ENCODE results near the gene CMC2.

The CMC2 gene

GRCh38 chr16:81006813-81007695, at the start of gene CMC2, which contains the start of gene CENPN:
Gene CMC2 (minus strand): TSS chr16:81006885. CDS start chr16:80997394, 9,491 bp downstream.
Gene CENPN (plus strand): TSS chr16:81007214. CDS start chr16:81011940, 4,726 bp downstream.
- peak; percentile 83 for DNase-seq

DNA sequence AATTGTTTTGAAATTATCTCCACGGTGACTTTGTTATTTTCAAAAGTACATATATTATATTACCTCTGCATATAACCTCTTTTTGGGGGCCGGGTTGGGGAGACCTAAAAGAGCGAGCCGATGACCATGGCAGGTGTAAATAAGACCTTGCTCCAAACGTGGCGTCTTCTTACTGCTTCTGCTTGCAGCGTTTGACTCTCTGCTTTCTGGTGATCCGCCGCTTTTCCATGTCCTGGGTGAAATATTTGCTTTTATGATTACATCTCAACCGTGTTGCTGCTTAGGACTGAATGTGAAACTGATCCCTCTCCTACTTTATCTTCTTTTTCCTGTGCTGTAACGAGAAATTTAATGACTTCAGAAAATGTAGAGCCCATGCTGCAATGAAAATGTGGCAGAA, 47.1 kb upstream of the CMC2 start:
- no peak for DNase-seq

GRCh38 chr16:81042821-81043220, 36.1 kb upstream of the CMC2 start:
- DNase-seq, result no peak

GRCh38 chr16:81041696-81042095, 35.0 kb upstream of the CMC2 start:
- no peak for DNase-seq

- DNase-seq, result no peak
Measured at GRCh38 chr16:81040842-81041241, 34.2 kb upstream of the CMC2 start.

DNA sequence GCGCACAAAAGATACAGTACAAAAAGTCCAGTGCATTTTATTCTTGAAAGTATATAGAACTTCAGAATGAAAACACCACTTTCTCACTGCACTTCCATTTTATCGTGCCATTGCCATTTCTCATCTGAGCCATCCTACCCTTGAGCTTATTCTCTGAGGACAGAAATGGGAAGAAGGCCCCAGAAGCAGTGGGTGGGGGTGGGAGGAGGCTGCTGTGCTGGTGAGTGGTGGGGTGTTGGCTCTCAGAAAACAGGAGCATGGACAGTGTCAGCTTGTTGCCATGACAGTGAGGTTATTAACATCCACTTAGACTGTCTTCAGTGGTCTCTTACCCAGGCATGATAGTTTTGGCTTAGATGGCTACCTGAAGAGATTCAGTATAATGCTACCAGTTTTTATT, 33.4 kb upstream of the CMC2 start:
- no peak for DNase-seq

- DNase-seq, result no peak
Measured at GRCh38 chr16:81036751-81037350, 30.2 kb upstream of the CMC2 start.

DNA sequence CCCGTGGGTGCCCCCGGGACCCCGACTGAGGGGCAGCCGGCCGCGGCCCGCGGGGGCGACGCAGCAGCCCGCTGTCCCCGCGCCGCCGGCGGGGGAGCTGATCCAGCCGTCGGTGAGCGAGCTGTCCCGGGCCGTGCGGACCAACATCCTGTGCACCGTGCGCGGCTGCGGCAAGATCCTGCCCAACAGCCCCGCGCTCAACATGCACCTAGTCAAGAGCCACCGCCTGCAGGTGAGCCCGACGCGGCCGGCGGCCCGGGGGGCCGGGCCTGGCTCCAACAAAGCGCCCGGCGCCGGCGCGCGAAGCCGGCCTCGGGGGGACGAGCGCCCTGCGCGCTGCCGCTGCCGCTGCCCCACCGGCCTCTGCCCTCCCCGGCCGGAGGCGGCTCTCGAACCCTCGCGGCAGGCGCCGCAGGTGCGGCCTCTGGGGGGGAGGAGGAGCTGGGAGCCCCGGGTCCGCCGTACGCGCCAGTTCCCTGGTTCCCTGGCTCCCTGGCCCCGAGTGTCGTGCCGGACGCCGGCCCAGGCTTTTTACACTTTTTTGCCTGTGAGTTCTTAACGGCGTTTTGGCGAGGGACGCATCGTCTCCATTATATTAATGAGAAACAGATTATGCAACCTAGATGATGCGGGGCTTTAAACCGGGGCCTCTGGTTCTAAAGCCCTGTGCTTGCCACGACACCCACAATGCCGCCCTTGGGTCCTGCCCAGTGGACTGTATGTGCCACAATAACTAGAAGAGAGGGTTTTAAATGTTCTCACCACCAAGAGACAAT, 29.5 kb upstream of the CMC2 start:
- no peak for DNase-seq

DNA sequence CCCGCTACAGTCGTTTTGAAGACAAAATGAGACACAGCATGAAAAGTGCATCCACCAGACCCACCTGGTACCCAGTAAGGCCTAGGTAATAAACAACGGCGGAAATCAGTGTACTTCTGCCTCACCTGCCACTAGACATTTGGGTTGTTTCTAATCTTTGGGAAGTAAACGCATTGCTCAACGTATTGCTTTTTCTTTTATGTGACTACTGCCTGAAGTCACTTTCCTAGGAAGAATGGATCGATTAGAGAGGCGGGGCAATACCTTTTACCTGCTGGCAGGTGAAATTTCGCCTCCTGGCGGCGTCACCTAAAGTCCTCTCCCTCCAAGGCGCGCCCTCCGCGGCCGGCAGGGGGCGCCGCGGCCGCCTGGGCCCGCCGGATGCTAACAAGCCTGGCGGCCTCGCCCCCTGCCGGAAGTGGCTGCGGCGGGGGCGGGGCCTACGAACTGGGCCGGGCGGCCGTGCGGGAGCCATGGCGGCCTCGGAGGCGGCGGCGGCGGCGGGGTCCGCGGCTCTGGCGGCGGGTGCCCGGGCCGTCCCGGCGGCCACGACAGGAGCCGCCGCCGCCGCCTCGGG, 28.8 kb upstream of the CMC2 start, which contains the start of gene ATMIN:
ATMIN (plus strand) TSS at position 445 of the 577 bp plus-strand sequence; CDS start at position 474, 29 bp downstream.
- peak; percentile 45 for DNase-seq

- no peak for DNase-seq
Measured at GRCh38 chr16:81029930-81030604, 23.4 kb upstream of the CMC2 start.

- no peak for DNase-seq
Measured at GRCh38 chr16:81026429-81026828, 19.7 kb upstream of the CMC2 start.

GRCh38 chr16:81018496-81018895, 11.8 kb upstream of the CMC2 start:
- no peak for DNase-seq

DNA sequence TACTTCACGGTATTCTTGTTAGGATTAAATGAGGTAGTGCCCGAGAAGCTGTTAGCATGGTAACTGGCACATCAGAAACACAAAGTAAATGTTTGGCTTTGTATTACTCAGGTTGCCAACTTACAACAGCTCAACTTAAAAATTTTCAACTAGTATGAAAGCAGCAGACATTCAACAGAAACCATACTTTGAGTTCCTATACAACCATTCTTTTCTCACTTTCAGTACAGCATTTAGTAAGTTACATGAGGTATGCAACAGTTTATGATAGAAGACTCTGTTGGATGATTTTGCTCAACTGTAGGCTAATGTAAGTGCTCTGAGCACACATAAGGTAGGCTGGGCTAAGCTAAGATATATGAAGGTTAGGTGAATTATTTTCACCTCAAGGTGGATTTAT, 8.0 kb upstream of the CMC2 start:
- no peak for DNase-seq

GRCh38 chr16:81012974-81013373, 6.3 kb upstream of the CMC2 start:
- DNase-seq, result no peak

DNA sequence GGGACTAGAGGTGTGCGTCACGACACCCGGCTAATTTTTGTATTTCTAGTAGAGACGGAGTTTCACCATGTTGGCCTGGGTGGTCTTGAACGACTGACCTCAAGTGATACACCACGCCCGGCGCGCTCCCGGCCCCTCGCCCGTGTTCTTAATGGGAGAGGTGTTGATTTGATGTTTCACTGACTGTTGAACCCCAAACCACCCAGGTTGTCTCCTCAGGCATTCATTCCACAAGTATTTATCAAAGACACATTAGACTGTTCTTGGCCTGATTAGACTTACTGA, 1.8 kb upstream of the CMC2 start:
- DNase-seq, result no peak

GRCh38 chr16:81006211-81006812, 373 bp downstream of the CMC2 start:
- DNase-seq, result no peak

DNA sequence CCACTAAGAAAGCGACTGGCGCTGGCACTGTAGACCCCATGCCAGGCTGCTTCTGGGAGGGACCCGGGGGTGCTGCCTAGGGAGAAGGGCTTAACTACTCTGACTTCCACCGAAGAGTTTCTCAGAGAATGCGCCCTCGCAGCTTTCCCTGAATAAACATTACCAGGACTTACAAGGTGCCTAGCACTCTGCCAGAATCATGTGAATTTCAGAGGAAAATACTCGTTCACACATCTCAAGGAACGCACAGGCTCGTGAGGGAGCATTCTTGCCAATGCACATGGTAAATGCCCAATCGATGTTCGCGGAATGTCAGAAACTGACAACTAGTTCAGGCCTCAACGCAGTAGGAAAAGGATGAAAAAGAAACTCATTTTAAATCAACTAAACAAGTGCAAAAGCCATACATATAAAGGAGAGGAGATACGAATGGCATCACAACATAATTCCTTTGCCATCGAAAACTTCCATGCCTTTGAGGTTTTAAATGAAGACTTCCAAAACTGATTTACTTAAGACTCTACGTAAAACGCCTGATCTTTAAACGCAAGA, 999 bp downstream of the CMC2 start:
- DNase-seq, result no peak

DNA sequence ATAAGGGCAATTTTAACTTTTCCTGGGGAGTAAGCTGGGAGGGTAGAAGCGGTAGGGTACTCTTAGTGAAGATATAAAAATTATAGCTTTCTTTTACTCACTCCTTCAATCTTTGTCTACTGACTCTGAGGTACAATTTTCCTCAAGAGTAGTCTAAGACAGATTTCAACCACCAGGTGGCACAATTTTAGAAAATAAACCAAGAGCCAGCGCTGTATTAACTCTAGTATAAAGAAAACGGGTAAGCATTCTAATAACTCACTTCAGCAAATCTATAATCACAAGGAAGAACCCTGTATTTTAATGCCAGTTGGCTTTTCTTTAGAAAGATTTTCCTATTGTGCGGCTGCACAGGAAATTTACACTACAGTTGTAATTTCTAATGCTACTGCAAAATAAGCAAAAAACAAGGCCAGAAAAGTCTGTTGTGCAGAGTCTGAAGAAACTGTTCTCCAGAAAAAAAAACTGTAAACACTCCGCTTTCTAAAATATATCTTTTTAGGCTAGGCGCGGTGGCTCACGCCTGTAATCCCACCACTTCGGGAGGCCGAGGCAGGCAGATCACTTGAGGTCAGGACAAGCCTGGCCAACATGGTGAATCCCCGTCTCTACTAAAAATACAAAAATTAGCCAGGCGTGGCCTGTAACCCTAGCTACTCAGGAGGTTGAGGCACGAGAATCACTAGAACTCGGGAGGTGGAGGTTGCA, 1.9 kb downstream of the CMC2 start:
- no peak for DNase-seq

- DNase-seq, result no peak
Measured at GRCh38 chr16:81003610-81004460, 2.9 kb downstream of the CMC2 start.

DNA sequence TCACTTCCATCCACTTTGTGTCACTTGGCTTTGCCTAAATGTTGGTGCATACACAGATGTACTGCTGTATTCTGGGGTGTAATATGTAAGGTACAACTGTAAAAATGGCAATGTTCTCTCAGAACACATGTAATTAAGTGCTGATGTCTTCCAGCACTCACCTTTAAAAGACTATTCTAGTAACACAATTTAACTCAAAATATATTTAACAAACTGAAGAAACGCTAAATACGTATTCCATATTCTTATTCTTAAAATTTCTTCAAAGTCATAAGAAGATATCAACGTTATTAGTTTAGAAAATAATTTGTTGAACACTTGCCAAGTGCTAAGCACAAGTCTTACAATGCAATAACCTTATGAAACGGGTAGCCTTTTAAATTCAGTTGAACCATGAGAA, 3.6 kb downstream of the CMC2 start:
- DNase-seq, result no peak

All from NCI-H510A (cell line).